Fibroblast of the aortic adventitia (primary cell): ENCODE measurements around the gene KCNE5. TPM values are rescaled to one million over a fixed set of nuclear protein-coding genes. Genes with fewer than 3 reads are reported as not detected.
"Not testable (repeated sequence)": the region's sequence is repeated elsewhere in the genome, so short reads cannot be mapped to it uniquely, and the experiment has no call there.

Experiments used
- DNase-seq: peaks from one replicate; pipeline ENCODE4 v3.0.0-alpha.2; 2010; ENCODE audit warnings: low read depth
- H3K4me3 ChIP-seq: 2 replicates; pipeline ENCODE4 v1.5.1; 2011; ENCODE audit warnings: low read depth, mild to moderate bottlenecking, control low read depth, low read length, moderate library complexity
- total RNA-seq: library from RNA; depleted of rRNA; stranded (reverse); fragments of >200 nt; gene quantifications from 2 replicates; pipeline ENCODE4 v1.2.3, GENCODE V29; 2012; ENCODE audit warnings: low replicate concordance
- TF ChIP-seq, protein P1 (sequence below): IDR thresholded peaks from 2 replicates; pipeline ENCODE4 v1.5.1; 2011; ENCODE audit warnings: mild to moderate bottlenecking, low read length, control low read depth, inconsistent platforms; ENCODE audit not compliant: insufficient read depth

The KCNE5 gene
- total RNA-seq, 1 donor: 0.36 TPM

DNA sequence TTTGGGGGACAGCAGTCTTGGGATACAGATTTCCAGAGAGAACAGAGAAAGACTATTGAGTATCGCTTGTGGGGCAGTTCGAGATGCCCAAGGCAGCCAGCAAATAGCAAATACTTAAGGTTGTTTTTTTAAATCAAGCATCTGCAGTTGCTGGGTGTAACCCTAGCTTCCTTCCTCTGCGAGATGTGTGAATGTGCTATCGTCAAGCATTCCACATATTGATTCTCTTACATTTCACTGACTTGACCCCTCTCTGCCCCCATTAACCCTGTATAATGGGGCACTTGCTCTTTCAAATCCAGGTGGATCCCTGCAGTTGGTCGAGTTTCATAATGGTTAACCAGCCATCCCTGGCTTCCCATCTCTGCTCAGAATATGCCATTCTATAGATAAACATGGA, 23.5 kb downstream of the KCNE5 start:
- no peak for DNase-seq

DNA sequence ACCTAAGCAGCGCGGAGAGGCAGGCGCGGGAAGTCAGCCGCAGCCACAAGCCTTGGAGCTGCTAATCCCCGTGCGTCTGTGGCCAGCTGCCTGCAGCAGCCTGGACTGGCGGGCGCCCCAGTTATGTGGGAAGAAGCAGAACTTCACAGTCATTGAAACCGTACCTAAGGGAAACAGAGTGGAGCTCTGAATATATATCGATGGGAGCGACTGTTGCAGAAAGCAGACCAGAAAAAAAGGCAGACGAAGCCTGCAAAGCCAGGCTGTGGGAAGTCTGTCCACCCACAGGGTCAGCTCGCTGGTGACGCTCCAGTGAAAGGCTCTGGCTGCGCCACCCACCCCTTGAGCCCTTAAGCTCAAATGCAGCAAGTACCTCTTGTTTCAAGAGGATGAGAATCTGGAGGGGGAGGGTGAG, 24.7 kb downstream of the KCNE5 start:
- TF ChIP-seq, protein P1, sequence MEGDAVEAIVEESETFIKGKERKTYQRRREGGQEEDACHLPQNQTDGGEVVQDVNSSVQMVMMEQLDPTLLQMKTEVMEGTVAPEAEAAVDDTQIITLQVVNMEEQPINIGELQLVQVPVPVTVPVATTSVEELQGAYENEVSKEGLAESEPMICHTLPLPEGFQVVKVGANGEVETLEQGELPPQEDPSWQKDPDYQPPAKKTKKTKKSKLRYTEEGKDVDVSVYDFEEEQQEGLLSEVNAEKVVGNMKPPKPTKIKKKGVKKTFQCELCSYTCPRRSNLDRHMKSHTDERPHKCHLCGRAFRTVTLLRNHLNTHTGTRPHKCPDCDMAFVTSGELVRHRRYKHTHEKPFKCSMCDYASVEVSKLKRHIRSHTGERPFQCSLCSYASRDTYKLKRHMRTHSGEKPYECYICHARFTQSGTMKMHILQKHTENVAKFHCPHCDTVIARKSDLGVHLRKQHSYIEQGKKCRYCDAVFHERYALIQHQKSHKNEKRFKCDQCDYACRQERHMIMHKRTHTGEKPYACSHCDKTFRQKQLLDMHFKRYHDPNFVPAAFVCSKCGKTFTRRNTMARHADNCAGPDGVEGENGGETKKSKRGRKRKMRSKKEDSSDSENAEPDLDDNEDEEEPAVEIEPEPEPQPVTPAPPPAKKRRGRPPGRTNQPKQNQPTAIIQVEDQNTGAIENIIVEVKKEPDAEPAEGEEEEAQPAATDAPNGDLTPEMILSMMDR: no peak
- DNase-seq: peak; percentile 10
- H3K4me3 ChIP-seq: no peak overlapping the region

More for the DNA sequence above, 23.5 kb downstream of the KCNE5 start:
- TF ChIP-seq, protein P1: no peak
- no peak overlapping the region for H3K4me3 ChIP-seq

DNA sequence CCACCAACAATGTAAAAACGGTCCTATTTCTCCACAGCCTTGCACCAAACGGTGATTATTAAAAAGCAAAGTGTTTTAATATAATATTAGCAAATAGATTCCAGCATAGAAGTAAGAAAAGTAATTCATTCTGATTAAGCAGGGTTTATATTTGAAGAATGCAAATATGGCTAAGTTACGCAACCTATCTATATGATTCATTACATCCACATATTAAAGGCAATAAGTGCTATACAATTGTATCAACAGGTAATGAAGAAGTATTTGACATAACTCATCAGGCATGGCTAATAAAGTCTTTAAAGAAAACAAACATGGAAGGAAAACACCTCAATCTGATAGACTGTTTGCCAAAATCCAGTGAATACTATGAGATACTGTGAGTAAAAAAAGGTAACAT, 29.0 kb downstream of the KCNE5 start:
- DNase-seq: no peak
- TF ChIP-seq, protein P1: no peak
- H3K4me3 ChIP-seq: no peak overlapping the region

DNA sequence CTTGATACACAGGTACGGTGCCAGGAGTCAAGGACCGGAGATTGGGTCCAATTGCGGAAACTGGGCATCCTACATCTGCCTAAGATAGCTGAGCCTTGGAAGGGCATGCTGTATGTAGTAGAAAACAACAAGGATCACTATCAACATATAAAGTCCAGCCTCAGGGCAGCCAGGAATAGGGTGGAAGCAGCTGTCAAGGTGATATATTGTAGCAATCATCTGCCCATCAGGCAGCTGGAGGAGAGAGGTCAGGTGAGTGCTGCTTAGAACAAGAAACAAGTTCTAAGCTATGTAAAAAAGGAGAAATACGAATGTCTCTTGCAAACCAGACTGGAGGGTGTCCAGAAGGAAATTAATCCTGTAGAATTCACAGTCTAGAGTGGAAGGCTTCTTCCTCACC, 34.8 kb downstream of the KCNE5 start:
- H3K4me3 ChIP-seq: no peak overlapping the region
- no peak for DNase-seq
- TF ChIP-seq, protein P1: no peak

DNA sequence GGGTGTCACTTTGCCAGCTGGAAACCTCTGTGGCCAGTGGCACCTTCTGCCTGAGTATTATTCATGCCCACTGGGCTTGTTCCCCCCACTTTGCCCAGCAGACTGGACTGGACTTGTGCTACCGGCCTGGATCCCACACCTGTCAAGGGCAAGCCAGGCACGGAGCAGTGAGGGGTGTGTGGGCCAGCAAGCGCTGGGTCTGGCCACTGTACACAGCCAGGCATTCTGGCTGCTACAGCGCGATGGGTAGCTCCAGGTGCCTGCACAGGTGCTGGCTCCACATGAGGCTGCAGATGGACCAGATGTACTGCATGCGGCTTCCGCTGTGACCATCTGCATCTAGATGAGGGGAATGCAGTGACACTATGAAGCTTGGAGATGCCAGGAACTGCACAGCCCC, 39.5 kb downstream of the KCNE5 start:
- TF ChIP-seq, protein P1: no peak
- no peak for DNase-seq
- no peak overlapping the region for H3K4me3 ChIP-seq

DNA sequence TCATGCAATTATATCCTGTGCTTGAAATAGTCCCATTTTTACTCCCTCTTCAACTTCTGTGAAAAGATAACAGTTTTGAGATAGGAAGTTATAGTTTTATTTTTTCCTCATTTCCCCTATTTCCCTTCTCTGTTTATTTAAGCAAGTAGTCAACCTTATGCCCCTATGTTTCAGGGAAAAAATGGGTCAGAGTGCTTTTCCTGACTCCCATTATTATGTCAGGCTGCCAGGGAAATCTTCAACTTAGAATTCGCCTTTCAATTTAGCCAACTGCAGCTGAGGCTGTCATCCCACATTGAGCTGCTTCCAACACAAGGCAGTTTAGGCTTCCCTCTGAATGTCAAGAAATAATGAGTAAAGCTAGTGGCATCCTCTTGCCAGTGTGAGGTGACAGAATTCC, 46.1 kb downstream of the KCNE5 start:
- DNase-seq: no peak
- no peak overlapping the region for H3K4me3 ChIP-seq
- TF ChIP-seq, protein P1: no peak

DNA sequence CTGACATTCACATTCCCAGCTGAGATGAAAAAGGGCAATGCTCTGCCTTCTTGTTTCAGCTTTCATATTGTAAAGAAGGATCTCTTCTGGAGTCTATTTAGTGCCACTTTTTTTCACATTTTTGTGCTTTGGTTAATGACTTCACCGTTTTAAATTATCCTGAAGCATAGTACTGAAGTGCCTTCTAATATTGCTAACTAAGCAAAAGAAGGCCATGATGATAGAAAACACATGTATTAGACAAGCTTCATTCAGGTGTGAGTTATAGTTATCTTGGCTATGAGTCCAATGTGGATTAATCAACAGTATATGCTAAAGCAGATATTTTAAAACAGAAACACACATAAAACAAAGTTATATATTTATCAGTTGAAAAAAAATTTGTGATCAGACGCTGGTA, 47.9 kb downstream of the KCNE5 start:
- no peak overlapping the region for H3K4me3 ChIP-seq
- DNase-seq: no peak
- TF ChIP-seq, protein P1: no peak

DNA sequence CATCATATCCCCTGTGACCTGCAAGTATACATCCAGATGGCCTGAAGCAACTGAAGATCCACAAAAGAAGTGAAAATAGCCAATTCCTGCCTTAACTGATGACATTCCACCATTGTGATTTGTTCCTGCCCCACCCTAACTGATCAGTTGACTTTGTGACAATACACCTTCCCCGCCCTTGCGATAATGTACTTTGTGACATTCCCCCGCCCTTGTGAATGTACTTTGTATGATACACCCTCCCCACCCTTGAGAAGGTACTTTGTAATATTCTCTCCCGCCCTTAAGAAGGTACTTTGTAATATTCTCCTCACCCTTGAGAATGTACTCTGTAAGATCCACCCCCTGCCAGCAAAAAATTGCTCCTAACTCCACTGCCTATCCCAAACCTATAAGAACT, 48.9 kb downstream of the KCNE5 start:
- not testable (repeated sequence) for H3K4me3 ChIP-seq, DNase-seq
